Measurements from ENCODE around the gene NUDT15. TPM values are rescaled to one million over a fixed set of nuclear protein-coding genes. Genes with fewer than 3 reads are reported as not detected.
"Not testable (repeated sequence)": the region's sequence is repeated elsewhere in the genome, so short reads cannot be mapped to it uniquely, and the experiment has no call there.

Gene NUDT15
- total RNA-seq, 2 donors from 2014 or later, result 8.5 to 10.3 TPM

DNA sequence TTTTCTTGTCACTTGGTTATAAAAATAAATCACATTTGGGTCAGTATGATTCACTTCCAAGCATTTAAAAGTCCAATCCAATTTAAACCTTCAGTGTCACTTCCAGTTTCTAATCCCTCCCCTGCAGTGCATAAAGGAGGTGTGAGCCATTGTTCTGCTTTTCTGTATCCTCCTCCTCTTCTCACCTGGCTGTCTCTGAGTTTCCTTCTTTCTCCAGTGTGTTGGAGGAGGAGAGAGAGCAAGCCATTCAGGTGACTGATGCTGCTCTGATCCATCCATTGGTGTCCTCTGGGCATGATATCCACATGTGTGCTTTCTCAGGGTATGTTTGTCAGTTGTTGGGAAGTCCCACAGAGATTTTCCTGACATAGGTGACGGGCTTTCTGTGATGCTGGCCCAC lies 1.2 kb downstream of the NUDT15 start:
- DNase-seq (ENCODE audit: low spot score), result no peak
- intact Hi-C loops (cut with DNase I), result no loop called here

DNA sequence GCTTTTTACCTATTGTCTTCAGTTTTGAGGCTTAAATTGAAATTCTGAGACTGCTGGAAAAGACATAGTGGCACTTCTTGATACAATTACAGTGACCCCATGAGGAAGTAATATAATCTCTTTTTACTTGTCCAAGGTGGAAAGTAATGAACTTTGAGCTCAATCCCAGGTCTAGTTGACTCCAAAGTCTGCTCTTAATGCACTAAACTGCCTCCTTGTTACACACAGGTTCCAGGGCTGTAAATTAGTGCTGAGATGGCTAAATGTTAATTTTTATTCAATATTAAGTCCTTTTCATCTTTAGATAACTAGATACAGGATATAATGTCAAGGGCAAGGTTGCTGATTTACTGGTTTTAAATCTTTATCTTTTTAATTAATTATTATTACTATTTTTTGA lies 2.5 kb downstream of the NUDT15 start:
- intact Hi-C loops (cut with DNase I), result no loop called here
- no peak for DNase-seq (ENCODE audit: low spot score)

DNA sequence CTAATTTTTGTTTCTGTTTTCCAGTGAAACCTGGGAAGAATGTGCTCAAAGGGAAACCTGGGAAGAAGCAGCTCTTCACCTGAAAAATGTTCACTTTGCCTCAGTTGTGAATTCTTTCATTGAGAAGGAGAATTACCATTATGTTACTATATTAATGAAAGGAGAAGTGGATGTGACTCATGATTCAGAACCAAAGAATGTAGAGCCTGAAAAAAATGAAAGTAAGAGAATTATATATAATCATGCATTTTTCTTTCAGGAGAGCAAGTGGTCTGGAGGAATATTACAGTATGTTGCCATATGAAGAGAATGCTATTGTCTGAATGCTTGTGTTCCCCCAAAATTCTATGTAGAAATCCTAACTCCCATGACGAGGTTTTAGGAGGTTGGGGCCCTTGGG lies 3.4 kb downstream of the NUDT15 start:
- no peak for DNase-seq (ENCODE audit: low spot score)
- intact Hi-C loops (cut with DNase I), result no loop called here

DNA sequence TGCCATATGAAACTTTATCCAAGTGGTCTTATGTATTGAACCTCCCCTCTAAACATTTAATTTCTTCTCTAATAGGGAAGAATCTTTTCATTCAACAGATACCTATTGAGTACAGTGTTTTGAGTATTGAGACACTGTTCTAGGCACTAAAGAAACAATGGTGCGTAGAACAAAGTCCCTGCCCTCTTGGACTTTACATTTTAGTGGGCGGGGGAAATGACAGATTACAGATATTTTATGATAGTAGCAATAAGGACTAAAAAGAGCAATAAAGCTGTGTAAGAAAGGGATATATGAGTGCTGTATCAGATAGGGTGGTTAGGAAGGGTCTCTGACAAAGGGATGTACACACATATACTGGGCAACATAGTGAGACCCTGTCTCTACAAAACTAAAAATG lies 5.4 kb downstream of the NUDT15 start:
- intact Hi-C loops (cut with DNase I), result no loop called here
- DNase-seq (ENCODE audit: low spot score), result no peak

DNA sequence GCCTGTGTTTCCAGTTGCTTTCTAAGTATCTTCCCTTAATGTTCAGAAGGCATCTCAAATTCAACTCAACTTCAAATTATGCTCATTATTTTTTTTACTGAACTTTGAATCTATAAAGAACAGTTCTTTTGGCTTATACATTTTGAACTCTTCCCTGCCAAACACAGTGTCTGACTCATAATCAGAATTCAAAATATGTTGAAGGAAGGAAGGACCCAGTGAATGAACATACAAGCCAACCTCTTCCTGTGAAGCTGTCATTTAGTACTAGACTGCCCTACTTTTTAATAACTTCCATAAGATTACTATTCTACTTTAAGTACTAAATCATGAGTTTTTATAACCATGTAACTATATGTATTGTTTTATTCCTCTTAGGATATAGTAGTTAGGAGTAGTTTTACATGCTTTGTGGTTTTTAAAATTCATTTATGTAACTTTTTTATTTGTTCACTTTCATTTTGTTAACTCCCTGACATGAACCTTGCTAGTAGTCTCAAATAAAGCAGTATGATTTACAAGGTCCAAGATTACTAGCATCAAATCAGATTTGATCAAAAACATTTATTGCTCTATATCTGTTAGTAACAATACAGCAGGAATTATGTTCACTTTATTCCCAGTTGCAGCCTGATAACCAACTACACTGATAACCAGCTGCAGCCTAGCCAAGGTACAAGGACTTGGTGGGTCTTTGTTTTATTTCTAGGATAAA lies 6.4 kb downstream of the NUDT15 start:
- no peak for DNase-seq (ENCODE audit: low spot score)
- intact Hi-C loops (cut with DNase I), result no loop called here

DNA sequence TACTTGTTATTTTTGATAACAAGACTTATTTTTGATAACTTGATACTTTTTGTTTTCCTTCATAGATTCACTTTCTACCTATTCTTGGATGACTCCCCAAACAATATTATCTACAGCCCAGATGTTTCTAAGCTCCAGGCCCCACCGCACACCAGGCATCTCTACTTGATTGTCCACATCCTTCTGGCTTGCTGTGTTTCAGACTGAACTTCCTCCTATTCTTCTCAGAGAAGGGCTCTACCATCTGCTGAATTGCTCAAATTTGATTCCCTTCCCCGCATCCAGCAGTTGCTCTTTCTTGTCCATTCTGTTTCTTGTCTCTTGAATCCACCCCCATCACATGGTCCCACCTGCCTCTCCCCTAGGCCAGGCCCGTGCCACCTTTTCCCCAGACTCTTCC lies 13.0 kb downstream of the NUDT15 start:
- intact Hi-C loops (cut with DNase I), result no loop called here
- no peak for DNase-seq (ENCODE audit: low spot score)

DNA sequence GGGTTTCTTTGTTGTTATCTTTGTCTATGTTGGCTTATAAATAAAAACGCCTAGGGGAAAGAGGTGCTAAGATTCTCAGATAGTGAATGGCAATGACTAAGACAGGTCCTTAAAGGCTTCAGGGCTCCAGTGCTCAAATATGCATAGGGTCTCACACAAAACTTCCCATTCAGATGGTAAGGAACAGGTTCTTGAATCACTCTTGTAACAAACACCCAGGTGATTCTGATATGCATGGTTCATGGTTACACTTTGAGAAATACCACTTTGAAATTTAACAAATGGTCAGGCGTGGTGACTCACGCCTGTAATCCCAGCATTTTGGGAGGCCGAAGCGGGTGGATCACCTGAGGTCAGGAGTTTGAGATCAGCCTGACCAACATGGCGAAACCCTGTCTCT lies 17.1 kb downstream of the NUDT15 start:
- no peak for DNase-seq (ENCODE audit: low spot score)
- intact Hi-C loops (cut with DNase I), result no loop called here

DNA sequence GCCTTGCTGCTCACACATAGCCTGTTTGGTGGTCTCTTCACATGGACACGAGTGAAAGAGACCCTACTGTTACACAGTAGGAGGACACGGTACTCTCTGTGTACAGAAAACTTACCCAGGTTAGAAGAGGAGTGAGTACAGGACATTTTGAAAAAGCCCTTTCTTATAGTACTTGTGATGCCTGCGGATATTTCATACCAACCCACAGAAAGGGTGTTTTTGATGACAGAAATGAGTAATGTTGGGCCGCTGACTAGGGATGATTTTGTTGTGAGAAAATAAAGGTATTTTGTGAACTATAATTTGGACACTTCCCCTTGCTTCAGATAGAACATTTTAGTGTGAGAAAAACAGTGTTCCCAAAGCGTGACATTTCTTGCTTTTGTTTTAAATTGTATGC lies 18.2 kb downstream of the NUDT15 start:
- no peak for DNase-seq (ENCODE audit: low spot score)
- intact Hi-C loops (cut with DNase I), result no loop called here

DNA sequence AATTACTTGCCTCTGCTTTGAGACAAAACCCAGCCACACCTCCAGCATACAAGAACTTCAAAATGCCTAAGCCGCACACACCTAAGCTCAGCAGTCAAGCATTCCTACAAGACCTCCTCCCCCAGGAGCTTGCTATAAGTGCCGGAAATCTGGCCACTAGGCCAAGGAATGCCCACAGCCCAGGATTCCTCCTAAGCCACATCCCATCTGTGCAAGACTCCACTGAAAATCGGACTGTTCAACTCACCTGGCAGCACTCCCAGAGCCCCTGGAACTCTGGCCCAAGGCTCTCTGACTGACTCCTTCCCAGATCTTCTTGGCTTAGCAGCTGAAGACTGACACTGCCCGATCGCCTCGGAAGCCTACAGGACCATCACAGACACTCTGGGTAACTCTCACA lies 21.0 kb downstream of the NUDT15 start:
- intact Hi-C loops (cut with DNase I); DNase-seq (ENCODE audit: low spot score): not testable (repeated sequence)

DNA sequence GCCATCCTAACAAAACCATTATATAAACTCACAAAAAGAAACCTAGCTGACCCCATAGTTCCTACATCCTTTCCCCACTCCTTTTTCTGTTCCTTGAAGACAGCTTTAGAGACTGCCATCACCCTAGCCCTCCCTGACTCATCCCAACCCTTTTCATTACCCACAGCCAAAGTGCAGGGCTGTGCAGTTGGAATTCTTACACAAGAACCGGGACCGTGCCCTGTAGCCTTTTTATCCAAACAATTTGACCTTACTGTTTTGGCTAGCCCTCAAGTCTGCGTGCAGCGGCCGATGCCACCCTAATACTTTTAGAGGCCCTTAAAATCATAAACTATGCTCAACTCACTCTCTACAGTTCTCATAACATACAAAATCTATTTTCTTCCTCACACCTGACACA lies 22.4 kb downstream of the NUDT15 start:
- intact Hi-C loops (cut with DNase I); DNase-seq (ENCODE audit: low spot score): not testable (repeated sequence)

DNA sequence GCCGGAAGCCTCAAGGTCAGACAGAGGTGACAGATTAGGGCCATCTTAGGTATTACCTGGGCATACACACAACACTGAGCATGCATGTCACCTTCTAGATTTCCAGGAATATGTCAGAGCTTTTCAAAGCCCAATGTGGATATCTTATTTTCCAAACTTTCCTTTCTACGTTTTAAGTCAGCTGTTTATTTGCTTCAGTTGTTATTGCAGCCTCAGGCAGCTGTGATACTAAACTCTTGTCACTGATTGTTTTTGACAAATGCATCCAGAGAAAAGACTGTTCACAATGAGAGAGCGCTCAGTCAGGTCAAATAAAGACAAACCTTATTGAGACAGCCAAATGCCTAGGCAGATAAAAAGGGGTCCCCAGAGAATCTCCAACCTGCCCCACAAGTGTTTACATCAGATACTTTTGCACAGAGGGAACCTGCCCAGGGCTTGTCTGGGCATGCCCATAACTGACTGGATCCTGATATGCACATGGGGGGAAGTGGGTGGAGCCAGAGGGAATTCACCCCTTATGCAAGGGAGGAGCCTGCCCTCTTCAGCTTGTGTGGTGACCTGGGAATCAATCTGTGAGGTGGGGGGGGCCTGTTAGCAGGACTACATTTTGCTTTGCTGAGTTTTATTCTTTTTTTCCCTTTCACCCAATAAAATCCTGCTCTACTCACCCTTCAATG lies 28.9 kb downstream of the NUDT15 start:
- no peak for DNase-seq (ENCODE audit: low spot score)
- intact Hi-C loops (cut with DNase I), result no loop called here

DNA sequence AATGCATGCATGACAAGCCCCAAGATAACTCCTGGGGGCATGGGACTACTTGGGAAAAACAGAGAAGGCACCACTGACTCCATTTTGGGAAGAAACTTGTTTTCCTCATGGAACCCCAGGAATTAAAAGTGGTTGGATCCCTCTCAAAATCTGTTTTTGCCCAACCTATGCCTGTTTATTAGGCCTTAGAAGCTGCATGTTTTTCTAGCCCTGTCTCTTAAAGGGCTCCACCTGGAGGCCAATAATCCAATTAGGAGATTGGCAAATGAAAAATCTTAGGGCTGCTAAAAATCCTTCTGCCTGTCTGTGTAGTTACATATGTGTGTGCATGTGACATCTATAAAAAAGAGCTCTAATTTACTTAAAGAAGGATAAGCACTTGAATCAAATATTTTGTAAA lies 30.5 kb downstream of the NUDT15 start:
- intact Hi-C loops (cut with DNase I), result no loop called here
- no peak for DNase-seq (ENCODE audit: low spot score)

DNA sequence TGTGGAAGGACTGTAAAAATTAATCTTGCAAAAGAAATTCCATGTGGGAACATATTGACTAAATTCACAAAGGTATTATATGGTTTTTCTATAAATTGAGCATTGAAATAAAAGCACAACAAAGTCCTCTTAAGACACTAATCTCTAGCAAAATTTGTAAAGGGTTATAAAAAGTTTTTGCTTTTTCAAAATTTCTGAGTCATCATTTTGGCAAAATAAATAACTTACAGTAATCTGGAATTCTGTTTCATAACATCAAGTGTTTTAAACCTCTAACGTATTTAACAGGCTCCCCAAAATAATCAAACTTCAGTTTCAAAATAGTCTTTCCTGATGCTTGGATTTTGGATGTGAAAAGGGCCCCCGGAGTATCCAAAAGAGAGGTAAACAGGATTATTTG lies 31.4 kb downstream of the NUDT15 start:
- intact Hi-C loops (cut with DNase I), result no loop called here
- DNase-seq (ENCODE audit: low spot score), result no peak

DNA sequence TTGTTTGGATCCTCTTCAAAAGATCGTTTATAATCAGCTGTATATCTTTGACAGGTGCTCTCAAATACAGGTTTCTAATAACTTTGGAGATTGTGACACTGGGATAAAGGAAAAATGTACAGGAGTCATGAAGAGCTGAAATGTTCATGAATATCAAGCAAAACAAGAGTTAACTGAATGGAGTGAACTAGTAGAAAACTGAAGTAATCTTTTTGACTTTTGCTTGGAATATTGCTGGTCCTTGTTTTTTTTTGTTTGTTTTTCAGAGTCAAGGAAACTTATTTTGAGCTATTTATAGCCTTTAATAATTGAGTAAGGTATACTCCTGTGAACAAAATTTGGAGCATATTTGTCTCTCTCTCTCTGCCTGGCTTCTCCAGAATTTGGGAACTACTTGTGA lies 32.0 kb downstream of the NUDT15 start:
- intact Hi-C loops (cut with DNase I), result no loop called here
- no peak for DNase-seq (ENCODE audit: low spot score)

DNA sequence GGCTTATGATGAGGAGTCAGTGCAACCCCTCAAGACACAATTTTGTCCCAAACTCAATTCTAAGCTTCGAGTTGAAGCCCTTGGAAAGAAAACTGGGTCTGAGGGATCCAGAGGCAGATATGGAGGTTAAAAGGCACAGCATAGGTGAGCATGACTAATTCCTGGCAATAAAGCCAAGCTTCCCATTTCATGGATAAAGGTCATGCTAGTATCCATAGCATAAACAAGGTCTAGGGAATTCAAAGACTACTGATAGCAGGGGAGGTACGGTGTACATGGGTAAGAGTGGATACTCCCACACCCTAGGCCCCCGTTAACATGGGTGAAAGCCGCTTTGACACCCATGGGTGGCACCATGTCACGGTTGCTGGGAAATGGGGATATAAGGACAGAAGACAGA lies 33.4 kb downstream of the NUDT15 start:
- intact Hi-C loops (cut with DNase I), result no loop called here
- no peak for DNase-seq (ENCODE audit: low spot score)

DNA sequence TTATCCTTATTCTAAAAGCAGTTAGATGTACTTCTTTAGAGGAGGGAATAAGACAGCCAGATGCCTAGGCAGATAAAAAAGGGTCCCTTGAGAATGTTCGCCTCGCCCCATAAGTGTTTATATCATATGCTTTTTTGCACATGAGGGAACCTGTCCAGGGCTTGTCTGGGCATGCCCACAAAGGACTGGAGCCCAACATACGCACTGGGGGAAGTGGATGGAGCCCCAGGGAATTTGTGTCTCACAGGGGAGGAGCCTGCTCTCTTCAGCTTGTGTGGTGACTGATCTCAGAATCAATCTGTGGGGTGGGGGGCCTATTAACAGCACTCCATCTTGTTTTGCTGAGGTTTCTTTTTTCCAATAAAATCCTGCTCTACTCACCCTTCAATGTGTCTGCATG lies 34.8 kb downstream of the NUDT15 start:
- intact Hi-C loops (cut with DNase I), result no loop called here

DNA sequence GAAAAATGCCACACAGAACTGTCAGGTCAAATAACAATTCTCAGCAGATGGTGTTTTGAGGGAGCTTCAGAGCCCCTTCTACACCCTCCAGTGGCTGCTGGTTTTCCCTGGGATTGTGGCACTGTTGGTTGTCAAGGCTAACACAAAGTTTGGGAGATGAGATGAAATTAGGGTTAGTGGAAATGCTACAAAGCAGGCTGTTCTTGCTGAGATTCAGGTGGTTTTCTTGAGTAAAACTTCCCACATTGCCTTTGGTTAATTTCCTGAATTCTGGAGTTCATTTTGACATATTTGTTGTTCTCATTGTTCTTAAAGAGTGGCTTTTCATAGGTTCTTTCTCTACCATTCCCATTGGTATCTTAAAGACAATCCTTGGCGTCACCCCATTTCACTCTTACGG lies 35.3 kb downstream of the NUDT15 start:
- intact Hi-C loops (cut with DNase I), result no loop called here
- no peak for DNase-seq (ENCODE audit: low spot score)

More for the DNA sequence above, 34.8 kb downstream of the NUDT15 start:
- no peak for DNase-seq (ENCODE audit: low spot score)

DNA sequence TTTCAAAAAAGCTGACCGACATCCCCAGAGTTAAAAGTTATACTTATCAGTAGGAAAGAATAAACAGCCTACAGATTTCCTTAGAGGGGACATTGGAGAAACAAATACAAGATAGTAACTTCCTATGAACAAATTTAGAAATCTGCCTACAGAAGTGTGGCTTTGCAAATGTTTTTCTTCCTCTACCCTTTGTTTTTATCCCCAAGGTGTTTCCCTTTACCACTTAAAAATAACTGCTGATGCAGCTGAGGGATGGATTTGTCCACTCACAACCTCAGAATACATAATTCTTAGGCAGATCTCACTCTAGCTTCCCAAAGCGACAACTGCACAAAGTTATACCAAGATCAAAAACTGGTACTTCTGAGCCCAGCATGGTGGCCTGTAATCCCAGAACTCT lies 36.5 kb downstream of the NUDT15 start:
- DNase-seq (ENCODE audit: low spot score), result no peak
- intact Hi-C loops (cut with DNase I), result no loop called here

DNA sequence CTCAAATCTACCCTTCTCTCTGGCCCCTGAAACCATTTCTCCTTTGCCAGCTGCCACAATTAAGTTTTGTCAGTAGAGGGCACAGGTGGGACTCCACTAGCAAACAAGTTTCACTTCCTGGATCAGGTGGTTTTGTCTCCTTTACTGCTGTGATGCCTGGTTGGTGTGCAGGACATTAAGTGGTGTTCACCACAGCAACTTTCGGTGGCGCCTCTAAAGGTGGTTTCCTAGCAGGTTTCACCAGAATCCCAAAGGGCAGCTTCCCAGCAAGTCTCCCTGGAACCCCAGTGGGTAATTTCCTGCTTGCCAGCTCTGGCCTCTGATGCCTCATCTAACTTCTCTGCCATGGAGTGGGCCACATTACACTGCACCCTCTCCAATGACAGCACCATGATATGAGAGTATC lies 40.7 kb downstream of the NUDT15 start:
- intact Hi-C loops (cut with DNase I), result no loop called here
- no peak for DNase-seq (ENCODE audit: low spot score)

DNA sequence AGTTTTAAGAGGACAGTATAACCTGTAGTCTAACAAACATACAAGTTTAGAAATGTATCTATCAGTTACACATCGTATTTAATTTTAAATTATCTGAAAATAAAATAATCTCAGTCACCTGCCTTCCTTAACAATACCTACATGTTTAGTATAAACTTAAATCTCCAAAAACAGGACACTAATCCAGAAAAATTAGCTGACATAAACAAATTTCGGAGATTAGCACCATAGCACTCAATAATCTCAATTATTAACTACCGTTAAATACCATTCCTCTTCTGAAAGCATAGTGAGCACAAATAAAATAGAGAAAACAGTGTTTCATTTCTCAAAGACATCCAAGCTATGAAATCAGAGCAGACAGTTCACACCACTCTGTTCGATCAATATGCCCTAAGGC lies 44.2 kb downstream of the NUDT15 start:
- intact Hi-C loops (cut with DNase I), result no loop called here

DNA sequence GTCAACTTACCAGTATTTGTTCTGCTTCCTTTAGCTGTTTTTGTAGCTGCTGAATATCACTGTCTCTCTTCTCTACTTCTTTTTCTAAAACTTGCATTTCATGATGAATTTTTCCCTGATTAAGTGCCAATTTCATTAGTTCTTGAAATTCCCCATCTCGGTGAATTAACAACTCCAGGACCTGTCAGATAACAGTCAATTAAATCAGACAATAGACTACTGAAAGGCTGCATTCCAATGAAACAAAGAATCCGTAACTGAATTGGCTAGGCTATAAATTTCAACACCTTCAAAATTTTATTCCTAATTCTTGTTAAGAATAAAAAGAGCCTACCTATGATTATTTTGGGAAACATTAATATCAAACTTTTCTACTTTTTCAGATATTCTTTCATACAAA lies 48.7 kb downstream of the NUDT15 start:
- intact Hi-C loops (cut with DNase I), result no loop called here
- DNase-seq (ENCODE audit: low spot score), result no peak

More for the DNA sequence above, 44.2 kb downstream of the NUDT15 start:
- DNase-seq (ENCODE audit: low spot score), result no peak
